Measurements from ENCODE around the gene PEAK1. TPM values are rescaled to one million over a fixed set of nuclear protein-coding genes. Genes with fewer than 3 reads are reported as not detected.

The PEAK1 gene
- total and polyA plus RNA-seq, 9 of the 15 experiments (the other 6 are each of a cell fraction or from before 2014, with no cell fraction given), result 0.99 to 22.4 (median 10.8) TPM

DNA sequence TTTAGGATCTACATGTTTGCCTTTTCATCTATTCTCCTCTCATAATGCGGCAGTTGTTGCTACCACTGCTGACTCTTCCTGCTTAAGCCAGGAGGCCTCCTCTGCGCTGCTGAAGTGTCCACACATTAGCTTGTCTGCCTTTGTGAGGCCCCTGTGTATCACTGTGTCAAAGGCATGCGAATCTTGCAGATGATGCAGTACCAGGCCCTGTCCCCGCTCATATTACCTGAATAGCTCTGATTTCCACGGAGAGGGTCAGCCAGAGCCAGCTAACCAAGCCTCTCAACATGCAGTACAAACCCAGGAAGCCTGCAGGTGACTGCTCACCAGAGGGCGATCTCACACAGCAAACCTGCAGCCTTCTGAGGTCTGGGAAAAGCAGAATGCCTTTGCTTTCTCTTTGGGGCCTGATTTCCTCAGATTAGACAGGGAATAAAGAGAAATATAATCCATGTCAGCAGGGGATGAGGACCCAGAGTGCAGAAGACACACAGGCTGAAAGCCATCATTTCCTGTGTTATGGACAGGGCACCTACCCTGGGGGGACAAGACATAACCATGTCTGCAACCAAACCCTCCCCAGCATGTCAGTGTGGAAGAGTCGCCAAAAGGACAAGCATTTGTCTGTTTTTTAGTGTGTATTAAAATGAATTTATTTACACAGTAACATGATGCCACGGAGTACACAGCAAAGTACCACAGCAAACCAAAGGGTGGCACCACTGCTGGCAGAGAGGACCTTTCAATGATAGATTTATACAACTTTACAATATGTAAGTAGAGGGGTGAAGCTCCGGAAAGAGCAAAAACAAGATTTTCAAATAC lies 312.2 kb downstream of the PEAK1 start:
- H3K36me3 ChIP-seq (ENCODE audit: control insufficient read depth, insufficient read depth, low read length), result no peaks in the 10 kb centered on the region; the same call in 2 of the 3 replicates
- intact Hi-C loops (cut with micrococcal nuclease), result loop anchor here (5.0 kb wide), 1 partner anchor 85 kb away; no protein-coding TSS in a partner anchor
- no peaks in the 10 kb centered on the region for H3K9me3 ChIP-seq (replicated peaks; ENCODE audit: control insufficient read depth, insufficient read depth, low read depth, low read length)
- no TSS peak for BruUV-seq (replicated peaks)
- in situ Hi-C loops (cut with MboI), result no loop called here
- 36% methylated on average over 9 of the region's 9 CpGs for WGBS (ENCODE audit: insufficient coverage, low coverage, missing lambda C conversion rate)
- H3K27ac ChIP-seq (ENCODE audit: extremely low read depth, low read depth, low read length), result no peak overlapping the region
- peak; percentile 67 for FAIRE-seq
- peak; percentile 37 to 52 (median 47) for DNase-seq (ENCODE audit: extremely low read depth in 1 of 4, low spot score in 3 of 4)
- POLR2A ChIA-PET, result no interaction called here
- no peaks in the 10 kb centered on the region for H3K9me1 ChIP-seq (ENCODE audit: control insufficient read depth, insufficient read depth, low read length)
- H3K79me2 ChIP-seq (ENCODE audit: control insufficient read depth, insufficient read depth, low read length), result no peaks in the 10 kb centered on the region
- 0 out of 2 replicates have a peak, but pooled peaks cover 10% of the 10 kb centered on the region for H4K20me1 ChIP-seq (replicated peaks; ENCODE audit: control insufficient read depth, insufficient read depth, low read length)
- ATAC-seq, result peak; percentile 91
- no peak overlapping the region for H3K9ac ChIP-seq (ENCODE audit: insufficient read depth in 1 of 2, low read depth in 2 of 2, low read length in 2 of 2)
- no peak overlapping the region for H2AFZ ChIP-seq (ENCODE audit: low read depth, low read length)
- no peak overlapping the region for H3K4me3 ChIP-seq
- H3K4me2 ChIP-seq (ENCODE audit: insufficient read depth, low read length), result no peak overlapping the region
- H3K4me1 ChIP-seq (replicated peaks in 1 of 2; ENCODE audit: control insufficient read depth in 2 of 2, insufficient read depth in 2 of 2, low read length in 2 of 2), result no peaks in the 10 kb centered on the region
- H3K27me3 ChIP-seq (ENCODE audit: control insufficient read depth in 2 of 2, insufficient read depth in 2 of 2, low read length in 2 of 2), result no peaks in the 10 kb centered on the region
- CTCF ChIA-PET (ENCODE audit: low intra/inter-chr PET ratio), result interaction anchor here (1.3 to 3.4 kb wide), 4 partner anchors 389 to 767 kb away, joined by 4 to 16 read pairs (median 9); no protein-coding TSS in a partner anchor
- TF ChIP-seq, protein P1, sequence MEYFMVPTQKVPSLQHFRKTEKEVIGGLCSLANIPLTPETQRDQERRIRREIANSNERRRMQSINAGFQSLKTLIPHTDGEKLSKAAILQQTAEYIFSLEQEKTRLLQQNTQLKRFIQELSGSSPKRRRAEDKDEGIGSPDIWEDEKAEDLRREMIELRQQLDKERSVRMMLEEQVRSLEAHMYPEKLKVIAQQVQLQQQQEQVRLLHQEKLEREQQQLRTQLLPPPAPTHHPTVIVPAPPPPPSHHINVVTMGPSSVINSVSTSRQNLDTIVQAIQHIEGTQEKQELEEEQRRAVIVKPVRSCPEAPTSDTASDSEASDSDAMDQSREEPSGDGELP (CRISPR knock-in tag; IDR thresholded peaks at IDR 0.05; ENCODE audit: borderline replicate concordance), result 0 out of 2 replicates have a peak, but pooled peaks have one; percentile 16
- TF ChIP-seq RAD21 (CRISPR knock-in tag; conservative IDR thresholded peaks at IDR 0.05 in 1 of 2, IDR thresholded peaks at IDR 0.05 in 1 of 2), result peak; percentile 50 to 82; a peak in 3 of 4 replicates
- TF ChIP-seq, protein P2, sequence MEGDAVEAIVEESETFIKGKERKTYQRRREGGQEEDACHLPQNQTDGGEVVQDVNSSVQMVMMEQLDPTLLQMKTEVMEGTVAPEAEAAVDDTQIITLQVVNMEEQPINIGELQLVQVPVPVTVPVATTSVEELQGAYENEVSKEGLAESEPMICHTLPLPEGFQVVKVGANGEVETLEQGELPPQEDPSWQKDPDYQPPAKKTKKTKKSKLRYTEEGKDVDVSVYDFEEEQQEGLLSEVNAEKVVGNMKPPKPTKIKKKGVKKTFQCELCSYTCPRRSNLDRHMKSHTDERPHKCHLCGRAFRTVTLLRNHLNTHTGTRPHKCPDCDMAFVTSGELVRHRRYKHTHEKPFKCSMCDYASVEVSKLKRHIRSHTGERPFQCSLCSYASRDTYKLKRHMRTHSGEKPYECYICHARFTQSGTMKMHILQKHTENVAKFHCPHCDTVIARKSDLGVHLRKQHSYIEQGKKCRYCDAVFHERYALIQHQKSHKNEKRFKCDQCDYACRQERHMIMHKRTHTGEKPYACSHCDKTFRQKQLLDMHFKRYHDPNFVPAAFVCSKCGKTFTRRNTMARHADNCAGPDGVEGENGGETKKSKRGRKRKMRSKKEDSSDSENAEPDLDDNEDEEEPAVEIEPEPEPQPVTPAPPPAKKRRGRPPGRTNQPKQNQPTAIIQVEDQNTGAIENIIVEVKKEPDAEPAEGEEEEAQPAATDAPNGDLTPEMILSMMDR (IDR thresholded peaks at IDR 0.05 in 2 of 3, conservative IDR thresholded peaks at IDR 0.05 in 1 of 3; ENCODE audit: insufficient read depth in 2 of 3, low read depth in 1 of 3, low read length in 3 of 3), result peak; percentile 67 to 74 (median 70)
- TF ChIP-seq HDAC1 (IDR thresholded peaks at IDR 0.05), result no peak
- TF ChIP-seq ZNF696 (CRISPR knock-in tag; conservative IDR thresholded peaks at IDR 0.05), result no peak
- TF ChIP-seq, protein P3, sequence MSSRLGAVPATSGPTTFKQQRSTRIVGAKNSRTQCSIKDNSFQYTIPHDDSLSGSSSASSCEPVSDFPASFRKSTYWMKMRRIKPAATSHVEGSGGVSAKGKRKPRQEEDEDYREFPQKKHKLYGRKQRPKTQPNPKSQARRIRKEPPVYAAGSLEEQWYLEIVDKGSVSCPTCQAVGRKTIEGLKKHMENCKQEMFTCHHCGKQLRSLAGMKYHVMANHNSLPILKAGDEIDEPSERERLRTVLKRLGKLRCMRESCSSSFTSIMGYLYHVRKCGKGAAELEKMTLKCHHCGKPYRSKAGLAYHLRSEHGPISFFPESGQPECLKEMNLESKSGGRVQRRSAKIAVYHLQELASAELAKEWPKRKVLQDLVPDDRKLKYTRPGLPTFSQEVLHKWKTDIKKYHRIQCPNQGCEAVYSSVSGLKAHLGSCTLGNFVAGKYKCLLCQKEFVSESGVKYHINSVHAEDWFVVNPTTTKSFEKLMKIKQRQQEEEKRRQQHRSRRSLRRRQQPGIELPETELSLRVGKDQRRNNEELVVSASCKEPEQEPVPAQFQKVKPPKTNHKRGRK (tag; IDR thresholded peaks at IDR 0.05), result no peak
- no peak for TF ChIP-seq STAT5A (IDR thresholded peaks at IDR 0.05; ENCODE audit: borderline replicate concordance, low read length)

All from K562 (cell line).